AG04449 (cell line): ENCODE results near the gene PKP4.

Experiments used
- CTCF ChIA-PET: fragments of 350-600 bp; formaldehyde crosslinking; extraction: SDS; loops from one replicate; lab custom pipeline; 2021; ENCODE audit warnings: antibody characterized with exemption; lab: Yijun Ruan, JAX
- POLR2A ChIA-PET: fragments of 400-600, 350-600 bp; formaldehyde crosslinking; extraction: SDS; loops from one replicate; lab custom pipeline; 2020; ENCODE audit warnings: antibody characterized with exemption, inconsistent platforms; lab: Yijun Ruan, JAX
- DNase-seq: peaks from one replicate; pipeline ENCODE4 v3.0.0-alpha.2; 2010; ENCODE audit warnings: low read depth, low spot score
- H3K4me3 ChIP-seq: 2 replicates; pipeline ENCODE4 v1.5.1; 2011; ENCODE audit warnings: low read depth, mild to moderate bottlenecking, control low read depth, low read length
- TF ChIP-seq, protein P1 (sequence below): IDR thresholded peaks from one replicate; pipeline ENCODE4 v1.5.1; 2011; ENCODE audit warnings: mild to moderate bottlenecking, moderate library complexity, low read length, control low read depth, inconsistent platforms; ENCODE audit not compliant: insufficient read depth; ENCODE audit errors: missing control alignments

Gene PKP4

DNA sequence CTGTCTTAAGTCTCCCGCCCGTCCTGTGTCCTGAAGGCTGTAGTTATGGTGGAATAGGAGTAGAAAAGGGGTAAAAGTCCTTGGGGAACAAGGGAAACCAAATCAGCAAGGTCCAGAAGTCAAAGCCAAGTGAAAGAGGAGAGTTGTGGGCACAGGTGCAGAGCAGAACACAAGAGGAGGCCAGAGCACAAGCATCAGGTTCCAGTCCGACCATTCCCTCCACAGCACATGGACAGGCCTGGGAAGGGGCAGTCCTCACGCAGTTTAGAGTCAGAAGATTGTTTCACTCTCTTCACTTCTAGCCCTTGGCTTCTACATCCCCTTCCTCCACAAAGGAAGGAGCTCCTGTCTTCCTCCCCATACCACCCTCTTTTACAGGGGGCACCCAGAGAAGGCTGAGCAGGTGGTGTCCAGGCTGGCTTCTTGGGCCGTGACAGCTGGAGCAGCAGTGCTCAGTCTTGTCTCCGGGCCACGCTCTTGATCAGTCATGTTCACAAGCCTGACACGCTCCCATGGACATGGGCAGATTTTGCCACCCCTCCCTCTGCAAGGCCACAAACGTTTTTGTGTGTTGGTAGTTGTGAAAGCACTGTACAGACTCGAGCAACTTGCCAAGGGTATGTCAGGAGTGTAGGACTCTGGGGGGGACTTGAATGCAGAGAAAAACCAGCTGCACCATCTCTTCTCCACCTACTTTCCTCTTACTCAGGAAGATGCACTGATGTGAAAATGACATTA lies 199.9 kb downstream of the PKP4 start:
- POLR2A ChIA-PET, result no interaction called here
- no peak overlapping the region for H3K4me3 ChIP-seq
- CTCF ChIA-PET, result interaction anchor here (0.7 to 1.3 kb wide), 3 partner anchors 8 to 97 kb away, joined by 3 read pairs; no protein-coding TSS in a partner anchor
- DNase-seq, result no peak
- TF ChIP-seq, protein P1, sequence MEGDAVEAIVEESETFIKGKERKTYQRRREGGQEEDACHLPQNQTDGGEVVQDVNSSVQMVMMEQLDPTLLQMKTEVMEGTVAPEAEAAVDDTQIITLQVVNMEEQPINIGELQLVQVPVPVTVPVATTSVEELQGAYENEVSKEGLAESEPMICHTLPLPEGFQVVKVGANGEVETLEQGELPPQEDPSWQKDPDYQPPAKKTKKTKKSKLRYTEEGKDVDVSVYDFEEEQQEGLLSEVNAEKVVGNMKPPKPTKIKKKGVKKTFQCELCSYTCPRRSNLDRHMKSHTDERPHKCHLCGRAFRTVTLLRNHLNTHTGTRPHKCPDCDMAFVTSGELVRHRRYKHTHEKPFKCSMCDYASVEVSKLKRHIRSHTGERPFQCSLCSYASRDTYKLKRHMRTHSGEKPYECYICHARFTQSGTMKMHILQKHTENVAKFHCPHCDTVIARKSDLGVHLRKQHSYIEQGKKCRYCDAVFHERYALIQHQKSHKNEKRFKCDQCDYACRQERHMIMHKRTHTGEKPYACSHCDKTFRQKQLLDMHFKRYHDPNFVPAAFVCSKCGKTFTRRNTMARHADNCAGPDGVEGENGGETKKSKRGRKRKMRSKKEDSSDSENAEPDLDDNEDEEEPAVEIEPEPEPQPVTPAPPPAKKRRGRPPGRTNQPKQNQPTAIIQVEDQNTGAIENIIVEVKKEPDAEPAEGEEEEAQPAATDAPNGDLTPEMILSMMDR, result no peak

DNA sequence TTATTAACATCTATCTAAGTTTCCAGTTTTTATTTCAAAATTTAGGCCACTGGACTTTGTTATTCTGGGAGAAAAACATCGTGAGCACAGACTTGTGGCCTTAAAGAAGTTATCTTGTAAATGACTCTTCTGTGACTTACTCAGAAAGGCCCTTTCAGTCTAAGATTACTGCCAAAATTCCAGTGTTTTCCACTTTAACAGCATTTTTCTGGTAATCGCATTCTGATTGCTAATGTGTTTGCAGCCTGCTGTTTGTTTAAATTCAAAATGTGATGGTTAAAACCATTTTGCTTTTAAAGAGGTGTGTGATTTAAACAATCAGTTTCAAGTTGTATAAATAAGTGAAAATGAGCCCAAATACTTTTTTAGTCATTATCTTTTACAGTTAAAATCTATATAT lies 201.6 kb downstream of the PKP4 start:
- TF ChIP-seq, protein P1, result no peak
- DNase-seq, result no peak
- no peak overlapping the region for H3K4me3 ChIP-seq
- CTCF ChIA-PET, result interaction anchor here (0.9 kb wide), 1 partner anchor 7 kb away, joined by 3 read pairs; no protein-coding TSS in a partner anchor
- POLR2A ChIA-PET, result no interaction called here

DNA sequence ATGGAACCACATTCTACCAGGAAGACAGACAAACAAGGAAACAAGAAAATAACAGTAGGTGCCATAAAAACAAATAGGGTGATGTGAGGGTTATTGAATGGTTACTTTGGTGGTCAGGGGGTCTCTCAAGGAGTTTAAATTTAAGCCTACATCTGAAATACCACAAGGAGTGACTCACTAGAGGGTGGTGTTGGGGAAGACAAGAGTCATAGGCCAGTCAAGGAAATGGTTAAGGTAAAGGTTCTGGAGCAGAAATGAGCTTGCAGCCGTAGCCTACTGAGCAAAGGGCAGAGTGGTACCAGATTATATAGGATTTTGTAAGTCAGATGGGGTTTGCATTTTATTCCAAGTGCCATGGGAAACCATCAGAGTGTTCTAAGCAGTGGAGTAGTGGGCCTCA lies 202.7 kb downstream of the PKP4 start:
- POLR2A ChIA-PET, result no interaction called here
- H3K4me3 ChIP-seq, result no peak overlapping the region
- TF ChIP-seq, protein P1, result no peak
- DNase-seq, result no peak
- CTCF ChIA-PET, result no interaction called here

DNA sequence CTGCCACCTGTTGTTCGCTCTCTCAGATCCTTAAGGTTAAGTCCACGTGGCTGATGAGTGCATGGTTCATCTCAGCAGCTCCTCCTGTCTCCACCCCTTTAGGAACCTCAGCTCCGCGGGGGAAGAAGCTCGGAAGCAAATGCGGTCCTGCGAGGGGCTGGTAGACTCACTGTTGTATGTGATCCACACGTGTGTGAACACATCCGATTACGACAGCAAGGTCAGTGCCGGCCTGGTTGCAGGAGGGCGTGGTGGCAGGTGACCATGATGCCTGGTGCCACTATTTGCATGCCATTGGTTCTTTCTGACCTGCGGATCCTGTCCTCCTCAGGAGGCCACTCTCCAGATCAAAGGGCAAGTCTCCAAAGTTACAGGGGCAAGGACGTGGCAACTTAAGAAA lies 204.5 kb downstream of the PKP4 start:
- ChIA-PET POLR2A (no interaction called here), CTCF (no interaction called here)
- no peak for DNase-seq
- no peak overlapping the region for H3K4me3 ChIP-seq
- TF ChIP-seq, protein P1, result no peak

DNA sequence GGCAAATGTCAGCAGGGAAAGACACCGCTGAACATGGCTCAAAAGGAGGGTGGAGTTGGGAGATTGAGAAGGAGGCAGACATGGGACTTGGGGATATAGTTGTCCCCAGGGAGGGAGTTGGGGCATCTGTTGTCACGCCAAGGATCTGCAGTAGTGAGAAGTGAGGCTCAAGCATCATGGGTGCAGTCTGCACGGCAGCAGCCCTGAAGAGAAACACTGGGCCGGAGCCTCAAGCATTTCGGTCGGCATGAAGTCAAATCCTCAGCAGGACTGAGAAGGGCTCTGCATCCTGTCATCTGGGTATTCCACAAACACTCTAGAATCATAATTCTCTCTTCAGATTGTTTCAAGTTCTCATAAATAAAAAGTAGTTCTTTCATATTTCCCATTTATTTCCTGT lies 205.7 kb downstream of the PKP4 start:
- TF ChIP-seq, protein P1, result no peak
- ChIA-PET CTCF (no interaction called here), POLR2A (no interaction called here)
- DNase-seq, result no peak
- no peak overlapping the region for H3K4me3 ChIP-seq

DNA sequence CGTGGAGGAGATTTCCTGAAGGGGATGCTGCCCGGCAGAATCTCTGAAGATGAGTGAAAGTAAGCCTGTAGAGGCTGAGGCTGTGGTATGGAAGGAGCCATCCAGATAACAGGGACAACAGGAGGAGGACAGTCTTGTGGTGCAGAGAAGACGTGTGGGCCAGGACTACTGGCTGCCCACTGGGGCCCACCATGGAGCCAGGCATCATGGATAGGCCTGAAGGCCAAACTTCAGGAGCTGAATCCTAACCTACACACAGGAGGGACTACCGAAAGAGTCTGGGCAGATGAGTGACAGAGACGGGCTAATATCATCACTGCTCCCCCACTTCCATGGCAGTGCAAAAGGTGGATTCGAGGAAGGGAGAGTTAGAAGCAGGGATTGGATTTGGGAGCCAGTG lies 207.0 kb downstream of the PKP4 start:
- TF ChIP-seq, protein P1, result no peak
- CTCF ChIA-PET, result no interaction called here
- no peak for DNase-seq
- H3K4me3 ChIP-seq, result no peak overlapping the region
- POLR2A ChIA-PET, result no interaction called here
